Stimulated activated CD8-positive, alpha-beta memory T cell treated with anti-CD3 and anti-CD28 coated beads, Interleukin-4, amount 100 ng/mL, for 48 hours (primary cell): Measurements from ENCODE around the gene RHNO1.
"Not testable (repeated sequence)": the region's sequence is repeated elsewhere in the genome, so short reads cannot be mapped to it uniquely, and the experiment has no call there.

Experiments used
- DNase-seq: peaks from one replicate; pipeline ENCODE4 v3.0.0-alpha.2; 2020

Gene RHNO1

GRCh38 chr12:2858944-2859421 lies 18.0 kb upstream of the RHNO1 start:
- no peak for DNase-seq

GRCh38 chr12:2860170-2860569 lies 16.9 kb upstream of the RHNO1 start:
- DNase-seq: no peak

- no peak for DNase-seq
These were observed 14.1 kb upstream of the RHNO1 start for GRCh38 chr12:2862876-2863275.

GRCh38 chr12:2863402-2863801 lies 13.6 kb upstream of the RHNO1 start:
- not testable (repeated sequence) for DNase-seq

GRCh38 chr12:2864198-2864597 lies 12.8 kb upstream of the RHNO1 start:
- no peak for DNase-seq

- DNase-seq: not testable (repeated sequence)
These were observed 7.9 kb upstream of the RHNO1 start for GRCh38 chr12:2868986-2869632.

- DNase-seq: peak; percentile 51
These were observed 484 bp upstream of the RHNO1 start for GRCh38 chr12:2876431-2877046.

GRCh38 chr12:2877953-2878732 lies 1.1 kb downstream of the RHNO1 start:
- DNase-seq: no peak

GRCh38 chr12:2879853-2880252 lies 2.8 kb downstream of the RHNO1 start:
- DNase-seq: no peak

GRCh38 chr12:2884810-2885209 lies 7.8 kb downstream of the RHNO1 start:
- DNase-seq: no peak

GRCh38 chr12:2886768-2887450 lies 9.9 kb downstream of the RHNO1 start:
- DNase-seq: no peak

- DNase-seq: no peak
These were observed 13.0 kb downstream of the RHNO1 start for GRCh38 chr12:2890001-2890387.

- peak; percentile 98 for DNase-seq
These were observed 13.6 kb downstream of the RHNO1 start, which contains the start of gene TULP3 for GRCh38 chr12:2890388-2891239. Gene TULP3 (plus strand): TSS chr12:2890891. CDS start chr12:2890948, 57 bp downstream.

GRCh38 chr12:2891240-2892053 lies 14.4 kb downstream of the RHNO1 start:
- peak; percentile 52 for DNase-seq

GRCh38 chr12:2892246-2892645 lies 15.2 kb downstream of the RHNO1 start:
- no peak for DNase-seq

- no peak for DNase-seq
These were observed 16.0 kb downstream of the RHNO1 start for GRCh38 chr12:2893007-2893406.

- DNase-seq: no peak
These were observed 18.0 kb downstream of the RHNO1 start for GRCh38 chr12:2895051-2895451.

- no peak for DNase-seq
These were observed 18.5 kb downstream of the RHNO1 start for GRCh38 chr12:2895511-2895910.

- DNase-seq: no peak
These were observed 20.4 kb downstream of the RHNO1 start for GRCh38 chr12:2897418-2897817.

GRCh38 chr12:2900642-2901041 lies 23.6 kb downstream of the RHNO1 start:
- no peak for DNase-seq

- DNase-seq: no peak
These were observed 25.4 kb downstream of the RHNO1 start for GRCh38 chr12:2902272-2902880.
